ENCODE results near the gene TMPRSS3. TPM values are rescaled to one million over a fixed set of nuclear protein-coding genes. Genes with fewer than 3 reads are reported as not detected.

Gene TMPRSS3
- total and polyA plus RNA-seq, 9 of the 15 experiments (the other 6 are each of a cell fraction or from before 2014, with no cell fraction given): 0.07 TPM; not detected in 8

GRCh38 chr21:42388740-42389448 lies 7.0 kb downstream of the TMPRSS3 start (continued):
- TF ChIP-seq ZBTB11 (CRISPR knock-in tag; IDR thresholded peaks at IDR 0.05): peak in 1 of 3 experiments; percentile 83; a peak in 2 of 6 replicates
- TF ChIP-seq HMBOX1 (IDR thresholded peaks at IDR 0.05): no peak
- no peak for TF ChIP-seq PATZ1 (CRISPR knock-in tag; IDR thresholded peaks at IDR 0.05; ENCODE audit: borderline replicate concordance)
- TF ChIP-seq ESRRA (IDR thresholded peaks at IDR 0.05; ENCODE audit: borderline replicate concordance, low read depth): peak; percentile 37; the same call in 1 of the 2 replicates
- TF ChIP-seq ZZZ3 (IDR thresholded peaks at IDR 0.05): no peak
